Astrocyte of the hippocampus (primary cell): ENCODE results near the gene PDLIM7.
A peak's percentile ranks its signal among the peaks of the same experiment; 100 is the strongest.

Source experiments
- DNase-seq: peaks from one replicate; pipeline ENCODE4 v3.0.0; 2011; ENCODE audit warnings: low read depth, low spot score

The PDLIM7 gene

GRCh38 chr5:177475563-177476427 is 21.6 kb downstream of the PDLIM7 start:
- DNase-seq = peak; percentile 37

GRCh38 chr5:177474846-177475562 is 22.4 kb downstream of the PDLIM7 start:
- DNase-seq = peak; percentile 32

- DNase-seq = no peak
Observed at GRCh38 chr5:177474002-177474476, 23.4 kb downstream of the PDLIM7 start.

- DNase-seq = peak; percentile 88
Observed at GRCh38 chr5:177473443-177474001, 23.9 kb downstream of the PDLIM7 start, which contains the start of gene DBN1. Gene DBN1, minus strand, starts transcription at chr5:177473634. Its CDS starts 113 bp downstream, at chr5:177473521.

GRCh38 chr5:177472460-177473442 is 24.7 kb downstream of the PDLIM7 start:
- DNase-seq = peak; percentile 80

GRCh38 chr5:177471610-177472356 is 25.6 kb downstream of the PDLIM7 start:
- DNase-seq = peak; percentile 53

- DNase-seq = peak; percentile 54
Observed at GRCh38 chr5:177470759-177471536, 26.5 kb downstream of the PDLIM7 start.

- DNase-seq = no peak
Observed at GRCh38 chr5:177469750-177470525, 27.5 kb downstream of the PDLIM7 start.

DNA sequence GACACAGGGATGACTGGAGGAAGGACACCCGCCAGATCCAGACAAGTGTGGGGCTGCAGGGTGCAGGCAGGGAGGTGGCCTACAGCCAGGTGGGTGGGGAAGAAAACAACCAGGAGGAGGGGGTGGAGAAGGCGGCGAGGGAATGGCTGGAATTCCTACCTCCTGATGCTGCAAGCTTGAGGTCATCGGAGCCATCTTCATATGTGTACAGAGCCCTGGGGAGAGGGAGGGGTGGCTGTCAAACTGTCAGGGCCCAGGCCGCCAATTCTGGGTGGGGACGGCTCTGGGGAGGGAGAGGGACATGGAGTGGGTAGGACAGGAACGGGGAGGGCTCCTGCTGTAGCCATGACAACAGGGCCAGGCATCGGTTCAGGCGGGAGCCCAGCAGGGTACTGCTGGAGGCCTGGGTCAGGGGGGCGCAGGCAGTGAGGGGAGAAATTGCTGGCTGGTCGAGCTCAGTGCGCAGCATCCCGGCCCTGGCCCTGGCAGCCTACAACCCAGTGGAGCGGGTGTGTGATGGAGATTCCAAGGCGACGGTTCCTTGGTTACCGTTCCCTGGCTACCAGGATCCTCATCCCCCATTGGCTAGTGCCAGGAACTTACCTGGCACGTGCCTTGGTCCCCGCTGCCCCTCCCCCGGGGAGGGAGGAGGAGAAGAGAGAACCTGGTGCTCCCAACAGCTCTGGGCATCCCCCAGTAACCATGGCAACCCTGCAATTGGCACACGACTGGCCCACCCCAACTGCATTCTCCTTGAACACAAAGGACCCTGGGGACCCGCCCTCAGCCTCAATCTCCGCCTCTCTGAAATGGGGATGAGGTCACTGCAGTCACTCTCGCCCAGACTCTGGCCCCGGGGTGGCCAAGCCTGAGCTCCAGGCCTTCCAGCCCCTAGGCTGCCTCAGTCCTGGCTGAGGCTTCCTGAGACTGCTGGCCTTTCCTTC is 28.4 kb downstream of the PDLIM7 start:
- DNase-seq = peak; percentile 81

GRCh38 chr5:177468329-177468684 is 29.1 kb downstream of the PDLIM7 start:
- DNase-seq = no peak

- no peak for DNase-seq
Observed at GRCh38 chr5:177467436-177467835, 30.0 kb downstream of the PDLIM7 start.

- DNase-seq = no peak
Observed at GRCh38 chr5:177466861-177467260, 30.5 kb downstream of the PDLIM7 start.

DNA sequence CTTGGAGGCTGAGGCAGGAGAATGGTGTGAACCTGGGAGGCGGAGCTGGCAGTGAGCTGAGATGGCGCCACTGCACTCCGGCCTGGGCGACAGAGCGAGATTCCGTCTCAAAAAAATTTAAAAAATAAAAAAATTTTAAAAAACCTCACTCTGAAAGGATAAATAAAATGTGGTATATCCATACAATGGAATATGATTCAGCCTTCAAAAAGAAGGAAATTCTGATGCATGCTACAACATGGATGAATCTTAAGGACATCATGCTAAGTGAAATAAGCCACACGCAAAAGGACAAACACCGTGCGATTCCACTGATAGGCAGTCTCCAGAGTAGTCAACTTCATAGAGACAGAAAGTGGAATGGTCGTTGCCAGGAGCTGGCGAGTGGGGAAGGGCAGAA is 32.4 kb downstream of the PDLIM7 start:
- no peak for DNase-seq

DNA sequence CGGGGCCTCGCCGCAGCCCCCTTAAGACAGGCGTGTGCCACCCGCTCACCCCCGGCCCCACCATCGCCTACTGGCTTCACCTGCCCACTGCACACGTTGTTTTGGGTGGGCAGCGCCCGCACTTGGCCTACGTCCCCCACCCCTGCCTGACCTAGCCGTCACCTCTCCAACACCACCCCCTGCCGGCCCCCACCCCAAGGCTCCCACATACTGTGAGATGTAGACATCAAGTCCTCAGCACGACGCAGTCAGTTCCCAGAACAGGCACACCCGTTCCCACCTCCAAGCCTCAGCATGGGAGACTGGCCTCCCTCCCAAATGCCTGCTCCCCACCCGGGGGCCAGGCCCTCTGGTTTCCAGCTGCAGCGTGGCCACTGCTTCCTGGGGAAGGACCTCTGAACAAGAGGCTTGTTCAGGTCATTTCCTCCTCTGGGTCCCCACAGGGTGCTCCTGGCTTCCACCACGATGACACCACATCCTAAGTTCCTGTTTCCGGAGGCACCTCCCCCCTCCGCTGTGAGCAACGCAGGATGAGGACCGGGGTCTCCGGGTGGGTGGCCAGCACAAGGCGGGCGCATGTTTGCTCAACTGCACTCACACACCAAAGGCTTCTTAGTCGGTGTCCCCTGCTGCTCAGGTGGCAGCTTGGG is 35.3 kb downstream of the PDLIM7 start:
- no peak for DNase-seq

DNA sequence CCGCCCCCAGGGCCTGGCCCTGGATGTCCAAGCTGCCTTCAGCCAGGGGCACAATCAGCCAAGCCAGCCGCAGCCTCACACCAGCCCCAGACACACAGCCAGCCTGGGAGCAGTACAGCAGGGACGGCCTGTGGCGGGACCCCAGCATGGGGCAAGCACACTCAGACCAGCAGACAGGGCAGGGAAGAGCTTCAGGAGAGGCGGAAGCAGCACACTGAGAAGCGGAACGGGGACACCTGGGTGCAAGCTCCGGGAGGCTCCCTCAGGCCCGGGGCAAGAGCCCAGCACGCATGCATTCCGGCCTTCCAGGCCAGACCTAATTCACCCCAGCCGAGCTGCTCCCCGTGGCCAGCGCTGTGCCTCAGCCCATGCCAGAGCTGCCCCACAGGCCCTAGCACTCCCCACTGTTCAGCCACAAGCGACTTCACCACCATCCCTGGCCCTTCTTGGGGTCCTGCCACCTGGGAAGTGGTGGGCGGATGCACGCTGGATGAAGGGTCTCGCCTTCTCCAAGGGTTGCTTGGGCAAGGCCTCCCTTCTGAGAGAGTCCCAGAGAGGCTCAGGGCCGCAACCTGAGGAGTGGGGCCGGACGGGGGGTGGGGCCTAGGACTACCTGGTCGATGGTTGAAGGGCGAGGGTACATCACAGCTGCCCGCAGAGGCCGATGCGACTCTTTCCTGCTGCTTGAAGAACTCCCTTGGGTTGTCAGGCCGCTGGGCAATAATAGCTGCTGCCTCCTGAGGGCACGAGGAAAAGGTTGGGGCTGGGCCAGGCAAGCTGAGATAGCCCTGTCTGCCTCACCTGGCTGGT is 37.4 kb downstream of the PDLIM7 start:
- DNase-seq = no peak

- no peak for DNase-seq
Observed at GRCh38 chr5:177459357-177459756, 38.0 kb downstream of the PDLIM7 start.
